ENCODE data around the gene AXIN2.
"Not testable (repeated sequence)": the region's sequence is repeated elsewhere in the genome, so short reads cannot be mapped to it uniquely, and the experiment has no call there.

AXIN2 gene

GRCh38 chr17:65536573-65537342, 24.7 kb downstream of the AXIN2 start:
- no peak for DNase-seq (ENCODE audit: low read depth)

- no peak for DNase-seq (ENCODE audit: low read depth)
These were observed 25.5 kb downstream of the AXIN2 start for GRCh38 chr17:65535777-65536572.

GRCh38 chr17:65533852-65534457, 27.5 kb downstream of the AXIN2 start:
- no peak for DNase-seq (ENCODE audit: low read depth)

- no peak for DNase-seq (ENCODE audit: low read depth)
These were observed 28.2 kb downstream of the AXIN2 start for GRCh38 chr17:65533056-65533745.

- DNase-seq (ENCODE audit: low read depth): no peak
These were observed 29.2 kb downstream of the AXIN2 start for GRCh38 chr17:65532101-65532890.

- DNase-seq (ENCODE audit: low read depth): no peak
These were observed 30.0 kb downstream of the AXIN2 start for GRCh38 chr17:65531256-65532100.

GRCh38 chr17:65530523-65531255, 30.8 kb downstream of the AXIN2 start:
- DNase-seq (ENCODE audit: low read depth): no peak

GRCh38 chr17:65529761-65530522, 31.5 kb downstream of the AXIN2 start:
- no peak for DNase-seq (ENCODE audit: low read depth)

- DNase-seq (ENCODE audit: low read depth): no peak
These were observed 32.3 kb downstream of the AXIN2 start for GRCh38 chr17:65529040-65529633.

- DNase-seq (ENCODE audit: low read depth): no peak
These were observed 33.4 kb downstream of the AXIN2 start for GRCh38 chr17:65527857-65528591.

GRCh38 chr17:65527381-65527780, 34.1 kb downstream of the AXIN2 start:
- DNase-seq (ENCODE audit: low read depth): no peak

GRCh38 chr17:65526854-65527253, 34.6 kb downstream of the AXIN2 start:
- DNase-seq (ENCODE audit: low read depth): not testable (repeated sequence)

GRCh38 chr17:65523853-65524664, 37.4 kb downstream of the AXIN2 start:
- DNase-seq (ENCODE audit: low read depth): no peak

GRCh38 chr17:65523411-65523810, 38.0 kb downstream of the AXIN2 start:
- no peak for DNase-seq (ENCODE audit: low read depth)

- DNase-seq (ENCODE audit: low read depth): no peak
These were observed 38.6 kb downstream of the AXIN2 start for GRCh38 chr17:65522751-65523404.

GRCh38 chr17:65519462-65519861, 42.0 kb downstream of the AXIN2 start:
- DNase-seq (ENCODE audit: low read depth): no peak

- DNase-seq (ENCODE audit: low read depth): no peak
These were observed 43.2 kb downstream of the AXIN2 start for GRCh38 chr17:65518256-65518655.
